ENCODE measurements around the gene GAB4.
"Not testable (repeated sequence)": the region's sequence is repeated elsewhere in the genome, so short reads cannot be mapped to it uniquely, and the experiment has no call there.

The GAB4 gene

GRCh38 chr22:16957781-16958180 lies 50.2 kb downstream of the GAB4 start:
- no peak for DNase-seq

- DNase-seq = no peak
Measured at GRCh38 chr22:16956290-16956689, 51.7 kb downstream of the GAB4 start.

- no peak for DNase-seq
Measured at GRCh38 chr22:16955678-16956210, 52.3 kb downstream of the GAB4 start.

DNA sequence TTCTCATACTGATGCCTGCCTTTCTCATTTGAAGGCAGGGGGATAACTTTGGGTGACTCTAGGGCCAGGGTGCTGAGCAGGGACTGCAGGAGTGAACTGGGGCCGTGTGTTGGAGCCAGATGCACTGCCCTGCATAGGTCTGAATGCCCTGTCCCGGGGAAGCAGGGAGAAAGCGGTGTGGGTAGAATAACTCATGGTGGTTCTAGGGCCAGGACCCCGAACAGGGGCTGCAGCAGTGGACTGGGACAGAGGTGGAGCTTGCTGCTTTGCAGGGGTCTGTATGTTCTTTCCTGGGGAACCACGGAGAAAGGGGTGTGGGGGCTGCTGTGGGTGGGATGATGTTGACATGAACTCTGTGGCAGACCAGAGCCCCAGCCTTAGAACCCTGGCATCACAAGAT lies 52.9 kb downstream of the GAB4 start:
- DNase-seq = no peak

- DNase-seq = no peak
Measured at GRCh38 chr22:16954060-16954403, 54.0 kb downstream of the GAB4 start.

- DNase-seq = no peak
Measured at GRCh38 chr22:16953206-16954059, 54.6 kb downstream of the GAB4 start.

DNA sequence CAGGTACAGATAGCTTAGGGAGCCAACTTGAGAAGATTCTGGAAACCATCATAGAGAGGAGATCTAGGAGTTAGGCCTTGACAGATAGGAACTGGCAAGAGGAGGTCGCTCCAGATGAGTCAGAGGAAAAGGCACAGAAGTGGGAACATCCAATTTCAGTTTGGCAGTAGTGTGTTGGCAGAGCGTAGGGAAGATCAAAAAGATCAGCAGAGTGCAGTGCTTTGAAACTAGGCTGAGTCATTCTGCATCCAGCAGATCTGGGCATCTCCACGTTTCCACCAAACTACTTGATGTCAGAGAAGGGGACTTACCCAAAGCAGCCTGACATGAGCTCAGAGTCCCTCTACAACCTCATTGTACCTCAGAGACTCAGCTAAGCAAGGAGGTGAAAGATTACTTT lies 58.5 kb downstream of the GAB4 start:
- peak; percentile 42 for DNase-seq

- DNase-seq = no peak
Measured at GRCh38 chr22:16937811-16938210, 70.2 kb downstream of the GAB4 start.

DNA sequence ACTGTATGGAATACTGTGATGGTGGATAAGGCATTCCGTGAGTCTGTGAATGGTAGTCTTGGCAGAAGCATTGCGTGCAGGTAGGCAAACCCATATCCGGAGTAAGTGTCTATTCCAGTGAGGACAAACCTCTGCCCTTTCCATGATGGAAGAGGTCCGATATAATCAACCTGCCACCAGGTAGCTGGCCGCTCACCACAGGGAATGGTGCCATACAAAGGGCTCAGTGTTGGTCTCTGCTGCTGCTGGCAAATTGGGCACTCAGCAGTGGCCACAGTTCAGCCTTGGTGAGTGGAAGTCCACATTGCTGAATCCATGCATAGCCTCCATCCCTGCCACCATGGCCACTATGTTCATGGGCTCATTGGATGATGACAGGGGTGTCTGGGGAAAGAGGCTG lies 70.8 kb downstream of the GAB4 start:
- not testable (repeated sequence) for DNase-seq

- no peak for DNase-seq
Measured at GRCh38 chr22:16936625-16937024, 71.4 kb downstream of the GAB4 start.

DNA sequence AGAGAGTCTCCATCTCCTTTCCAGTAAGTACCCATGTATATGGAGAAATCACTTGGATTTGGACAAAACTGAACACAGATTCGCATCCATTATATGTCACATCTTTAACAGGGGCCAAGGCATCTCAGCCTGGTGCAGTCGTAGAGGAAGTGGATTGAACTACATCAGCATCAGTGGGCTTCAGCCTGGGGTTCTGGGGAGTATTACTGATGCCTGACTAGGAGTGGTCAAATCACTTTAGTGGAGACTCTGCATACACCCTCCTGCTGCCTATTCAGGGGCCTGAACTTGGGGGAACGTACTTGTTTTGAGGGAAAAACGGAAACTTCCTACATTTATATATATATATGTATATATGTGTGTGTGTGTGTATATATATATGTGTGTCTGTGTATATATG lies 72.8 kb downstream of the GAB4 start:
- no peak for DNase-seq

DNA sequence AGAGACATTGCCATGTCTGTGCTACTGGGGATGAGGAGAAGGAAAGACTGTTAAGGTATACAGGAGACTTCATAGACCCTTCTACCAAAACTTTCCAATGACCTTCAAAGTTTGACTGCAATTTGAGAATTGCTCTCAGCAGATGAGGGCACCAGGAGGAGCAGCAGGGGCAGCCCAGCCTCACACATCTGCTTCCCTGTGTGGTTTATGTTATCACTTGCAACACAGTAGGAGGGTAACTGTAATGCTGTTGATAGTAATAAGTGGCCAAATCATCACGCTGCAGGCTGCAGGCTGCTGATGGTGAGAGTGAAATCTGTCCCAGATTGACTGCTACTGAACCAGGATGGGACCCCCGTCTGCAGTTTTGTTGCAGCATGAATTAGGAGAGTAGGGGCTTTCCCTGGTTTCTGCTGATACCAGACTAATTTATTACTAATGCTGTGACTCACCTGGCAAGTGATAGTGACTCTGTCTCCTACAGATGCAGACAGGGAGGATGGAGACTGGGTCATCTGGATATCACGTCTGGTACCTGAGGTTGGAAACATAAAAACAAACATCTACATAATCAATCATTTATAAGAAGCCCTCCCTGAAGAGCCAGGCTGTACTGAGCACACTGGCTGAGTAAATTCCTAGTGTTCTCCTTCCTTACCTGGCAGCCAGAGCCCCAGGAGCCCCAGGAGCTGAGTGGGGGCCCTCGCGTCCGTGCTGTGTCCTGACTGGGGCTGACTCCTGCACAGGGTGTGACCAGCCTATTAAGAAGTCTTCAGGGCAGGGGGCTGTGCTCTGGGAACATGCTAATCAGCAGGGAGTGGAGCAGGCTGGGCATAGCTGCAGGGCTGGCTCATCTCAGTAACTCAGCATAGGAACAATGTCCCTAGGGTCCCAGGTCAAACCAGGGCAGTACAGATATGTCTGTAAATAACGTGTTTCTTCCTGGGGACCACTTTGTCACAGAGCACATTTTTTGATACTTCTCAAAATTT lies 74.4 kb downstream of the GAB4 start:
- no peak for DNase-seq

DNA sequence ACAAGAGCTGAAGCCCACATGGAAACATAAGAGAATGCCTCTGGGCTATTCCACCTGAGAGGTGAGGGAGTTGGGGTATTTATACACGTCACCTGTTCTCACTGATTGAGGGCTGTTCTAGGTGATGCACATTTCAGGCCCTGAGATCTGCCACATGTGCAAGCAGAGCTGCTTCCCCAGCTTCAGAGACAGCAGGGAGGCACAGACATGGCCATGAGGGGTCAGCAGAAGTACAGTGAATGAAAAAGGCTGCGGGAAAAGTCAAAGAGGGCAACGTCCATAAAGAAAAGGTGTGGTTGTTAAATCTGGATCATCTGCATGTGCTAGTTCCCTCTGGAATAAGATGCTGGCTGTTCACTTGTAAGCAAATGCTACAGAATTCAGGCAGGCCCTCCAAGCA lies 75.4 kb downstream of the GAB4 start:
- no peak for DNase-seq

DNA sequence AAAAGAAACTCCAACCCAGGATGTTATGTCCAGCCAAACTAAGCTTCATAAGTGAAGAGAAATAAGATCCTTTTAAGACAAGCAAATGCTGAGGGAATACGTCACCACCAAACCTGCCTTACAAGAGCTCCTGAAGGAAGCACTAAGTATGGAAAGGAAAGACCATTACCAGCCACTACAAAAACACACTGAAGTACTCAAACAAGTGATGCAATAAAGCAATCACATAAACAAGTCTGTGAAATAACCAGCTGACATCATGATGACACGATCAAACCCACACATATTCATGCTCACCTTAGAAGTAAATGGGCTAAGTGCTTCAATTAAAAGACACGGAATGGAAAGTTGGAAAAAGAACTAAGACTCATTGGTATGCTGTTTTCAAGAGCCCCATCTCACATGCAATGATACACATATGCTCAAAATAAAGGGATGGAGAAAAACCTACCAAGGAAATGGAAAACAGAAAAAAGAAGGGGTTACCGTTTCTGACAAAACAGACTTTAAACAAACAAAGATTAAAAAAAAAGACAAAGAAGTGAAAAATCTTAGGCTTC lies 82.5 kb downstream of the GAB4 start:
- no peak for DNase-seq

DNA sequence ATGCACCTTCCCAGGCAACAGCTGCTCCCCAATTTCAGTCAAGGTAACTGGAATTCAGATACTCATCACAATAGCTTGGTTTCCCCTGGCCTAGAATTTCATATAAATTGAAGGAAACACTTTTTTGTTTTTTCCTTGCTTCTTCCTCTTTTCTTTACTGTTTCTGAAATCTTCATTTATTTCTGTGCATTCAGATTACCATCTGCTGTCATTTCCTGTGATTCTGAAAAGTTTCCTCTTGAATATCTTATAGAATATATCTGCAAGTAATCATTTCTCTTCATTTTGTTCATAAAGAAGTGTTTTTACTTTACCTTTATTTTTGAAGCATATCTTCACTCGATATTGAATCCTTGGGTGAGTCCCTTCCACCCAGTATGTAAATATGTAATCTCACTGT lies 85.3 kb downstream of the GAB4 start:
- DNase-seq = no peak

GRCh38 chr22:16922076-16922475 lies 85.9 kb downstream of the GAB4 start:
- no peak for DNase-seq

DNA sequence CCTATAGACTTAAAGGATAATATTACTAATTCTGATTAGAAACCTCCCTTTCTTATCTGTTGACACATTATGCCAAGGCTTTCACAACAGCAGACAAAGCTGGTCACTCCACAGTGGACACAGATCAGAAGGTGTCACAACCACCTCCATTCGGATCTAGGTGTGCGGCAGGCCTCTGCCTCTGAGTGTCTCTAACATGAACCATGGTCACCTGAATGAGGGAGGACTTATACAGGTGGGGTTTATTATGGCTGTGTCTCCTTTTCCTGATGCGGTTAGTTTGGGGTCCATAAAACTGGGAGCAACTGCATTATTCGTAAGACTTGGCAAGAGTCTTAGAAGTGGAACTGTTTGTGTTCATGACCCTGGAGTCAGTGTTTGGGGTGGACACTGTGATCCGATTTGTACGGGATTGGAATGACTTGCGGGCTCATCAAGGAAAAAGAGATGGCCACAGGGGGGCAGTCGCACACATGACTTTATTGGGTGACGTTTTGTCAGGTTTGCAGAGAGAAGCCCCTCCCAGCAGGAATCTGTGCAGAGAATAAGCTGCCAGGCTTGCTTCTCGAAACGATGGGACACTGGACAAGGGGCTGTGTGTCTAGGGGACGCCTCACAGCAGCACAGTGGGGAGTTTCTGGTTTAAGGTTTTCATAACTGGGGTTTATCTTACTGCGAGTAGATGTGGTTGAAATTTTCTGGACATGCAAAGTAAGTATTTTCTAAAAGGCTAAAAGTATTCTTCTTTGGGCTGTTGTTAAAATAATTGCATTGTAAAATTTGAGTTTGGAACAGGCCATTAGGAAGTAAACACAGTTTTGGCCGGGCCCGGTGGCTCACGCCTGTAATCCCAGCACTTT lies 90.6 kb downstream of the GAB4 start:
- DNase-seq = peak; percentile 68

DNA sequence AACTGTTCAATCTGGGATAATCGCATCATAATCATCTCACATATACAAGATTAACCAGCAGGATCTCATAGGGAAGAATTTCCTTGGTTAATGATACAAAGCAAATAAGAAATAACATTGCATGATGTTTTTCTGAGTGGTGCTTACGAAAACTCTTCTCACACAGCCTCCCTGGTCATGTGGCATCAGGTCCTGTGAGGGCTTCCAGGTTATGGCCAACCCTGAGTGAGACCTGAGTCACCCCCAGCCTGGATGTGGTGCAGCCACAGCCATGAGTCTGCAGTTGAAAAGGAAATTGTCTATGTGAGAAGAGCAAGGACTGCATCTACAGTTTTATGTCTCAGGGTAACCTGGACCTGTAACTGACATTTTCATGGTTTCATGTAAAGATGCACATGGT lies 92.3 kb downstream of the GAB4 start:
- peak; percentile 35 for DNase-seq

GRCh38 chr22:16914911-16915310 lies 93.1 kb downstream of the GAB4 start:
- not testable (repeated sequence) for DNase-seq

- no peak for DNase-seq
Measured at GRCh38 chr22:16914006-16914405, 94.0 kb downstream of the GAB4 start.

- DNase-seq = no peak
Measured at GRCh38 chr22:16912281-16912680, 95.7 kb downstream of the GAB4 start.

Data from activated CD4-positive, alpha-beta T cell treated with anti-CD3 and anti-CD28 coated beads, Interleukin-2, Interleukin-6, amounts not matched to agents 100 ng/mL and 50 ng/mL, durations not matched to agents 16 hours and 8 hours (primary cell).